Esophagus squamous epithelium (tissue), 4 donors: ENCODE results near the gene FAM181B.

Source experiments
- CTCF ChIP-seq, 6 experiments: fragments of 450-650 bp in 4 of 6; fragments of 200-600 bp in 2 of 6; sonication (generic) in 2 of 6; IDR thresholded peaks; one replicate each; pipeline ENCODE4 v1.5.1; 2016 to 2019; ENCODE audit warnings: antibody characterized with exemption in 6 of 6, mild to moderate bottlenecking in 4 of 6, moderate library complexity in 4 of 6
- POLR2A ChIP-seq, 4 donors: fragments of 450-650 bp; IDR thresholded peaks; one replicate each; pipeline ENCODE4 v1.6.1; 2017; ENCODE audit warnings: antibody characterized with exemption in 4 of 4, mild to moderate bottlenecking in 4 of 4, moderate library complexity in 3 of 4

GRCh38 chr11:82734120-82734479 lies 436 bp upstream of the FAM181B start:
- no peak for TF ChIP-seq CTCF (IDR thresholded peaks at IDR 0.05)
- TF ChIP-seq POLR2A (IDR thresholded peaks at IDR 0.05) = no peak
